Thyroid gland (tissue), 4 donors: Measurements from ENCODE around the gene OSBPL8.

Source experiments
- CTCF ChIP-seq, 6 experiments: fragments of 200-600 bp in 3 of 6; fragments of 450-650 bp in 3 of 6; sonication (generic) in 3 of 6; IDR thresholded peaks; one replicate each; pipeline ENCODE4 v1.5.1; 2016 to 2019; ENCODE audit warnings: antibody characterized with exemption in 6 of 6, mild to moderate bottlenecking in 2 of 6, inconsistent platforms in 1 of 6, moderate library complexity in 1 of 6
- POLR2A ChIP-seq, 2 donors: fragments of 450-650 bp; IDR thresholded peaks; one replicate each; pipeline ENCODE4 v1.6.1; 2017; ENCODE audit warnings: antibody characterized with exemption in 2 of 2, mild to moderate bottlenecking in 2 of 2, moderate library complexity in 1 of 2

- no peak for TF ChIP-seq CTCF (IDR thresholded peaks at IDR 0.05)
- no peak for TF ChIP-seq POLR2A (IDR thresholded peaks at IDR 0.05)
Observed at GRCh38 chr12:76446090-76446489, 113.5 kb downstream of the OSBPL8 start.
